Neural cell (in vitro differentiated cells): Measurements from ENCODE around the gene SCTR.

Experiments
- CTCF ChIP-seq: fragments of 450-650 bp; IDR thresholded peaks from 2 replicates; pipeline ENCODE4 v1.5.1; 2014; ENCODE audit warnings: antibody characterized with exemption, mild to moderate bottlenecking, moderate library complexity; ENCODE audit not compliant: poor library complexity, severe bottlenecking
- EP300 ChIP-seq: fragments of 450-650 bp; conservative IDR thresholded peaks from 2 replicates; pipeline ENCODE4 v1.6.1; 2014; ENCODE audit warnings: antibody characterized with exemption, mild to moderate bottlenecking, moderate library complexity; ENCODE audit not compliant: poor library complexity, severe bottlenecking
- EZH2 ChIP-seq: fragments of 200-600, 300-800 bp; shearing (Covaris generic), sonication (generic); IDR thresholded peaks from 2 replicates; pipeline ENCODE4 v1.6.1; 2014; ENCODE audit warnings: antibody characterized with exemption, low read length, borderline replicate concordance, mild to moderate bottlenecking; ENCODE audit not compliant: insufficient read depth, poor library complexity, severe bottlenecking
- MXI1 ChIP-seq: fragments of 450-650 bp; conservative IDR thresholded peaks from 2 replicates; pipeline ENCODE4 v1.6.1; 2014; ENCODE audit warnings: antibody characterized with exemption, mild to moderate bottlenecking; ENCODE audit not compliant: poor library complexity, severe bottlenecking
- POLR2AphosphoS5 ChIP-seq: IDR thresholded peaks from 2 replicates; pipeline ENCODE4 v1.6.1; 2012
- RAD21 ChIP-seq: fragments of 450-650 bp; conservative IDR thresholded peaks from 2 replicates; pipeline ENCODE4 v1.6.1; 2014; ENCODE audit warnings: antibody characterized with exemption, mild to moderate bottlenecking, moderate library complexity
- SMC3 ChIP-seq: fragments of 450-650 bp; conservative IDR thresholded peaks from 2 replicates; pipeline ENCODE4 v1.6.1; 2014; ENCODE audit warnings: antibody characterized with exemption, mild to moderate bottlenecking, moderate library complexity; ENCODE audit not compliant: poor library complexity
- TAF1 ChIP-seq: IDR thresholded peaks from 2 replicates; pipeline ENCODE4 v1.6.1; 2012; ENCODE audit warnings: low read depth
- TF ChIP-seq, protein P1 (sequence below): IDR thresholded peaks from 2 replicates; pipeline ENCODE4 v1.6.1; 2012; ENCODE audit warnings: borderline replicate concordance

DNA sequence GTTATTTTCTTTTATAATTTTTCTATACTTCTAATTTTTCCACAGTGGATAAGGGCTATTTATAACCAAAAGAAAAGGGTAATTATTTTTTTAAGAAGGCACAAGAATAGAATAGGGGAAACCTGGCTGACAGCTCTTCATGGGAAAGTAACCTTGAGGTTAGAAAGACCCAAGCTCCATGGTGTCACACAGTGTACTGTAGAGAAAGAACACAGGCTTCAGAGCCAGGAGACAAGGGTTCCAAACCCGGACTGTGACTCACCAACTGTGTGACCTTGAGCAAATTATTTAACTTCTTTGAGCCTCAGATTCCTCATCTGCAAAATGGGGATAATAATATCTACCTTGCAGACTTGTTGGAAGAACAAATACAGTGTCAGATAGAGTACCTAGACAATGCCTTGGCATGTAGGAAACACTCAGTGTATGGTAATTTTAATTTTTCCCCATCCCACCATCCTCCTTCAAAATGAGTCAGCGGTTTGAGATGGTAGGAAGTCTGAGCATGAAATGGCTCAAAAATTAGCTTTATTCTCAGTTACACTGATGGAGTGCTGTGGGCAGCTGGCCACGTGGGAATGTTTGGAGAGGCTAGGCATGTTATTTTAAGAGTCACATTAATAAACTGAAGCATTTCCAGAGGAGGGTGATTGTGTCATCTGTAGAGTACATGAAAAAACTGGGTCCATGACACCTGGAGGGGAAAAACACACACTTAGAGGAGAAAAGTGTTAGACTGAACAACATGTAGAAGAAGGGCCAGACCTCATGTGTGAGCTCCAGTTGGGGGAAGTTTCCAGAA, 55.9 kb downstream of the SCTR start:
- no peak for TF ChIP-seq RAD21
- TF ChIP-seq CTCF, result no peak
- TF ChIP-seq EZH2, result no peak
- no peak for TF ChIP-seq POLR2AphosphoS5
- no peak for TF ChIP-seq SMC3
- TF ChIP-seq, protein P1, sequence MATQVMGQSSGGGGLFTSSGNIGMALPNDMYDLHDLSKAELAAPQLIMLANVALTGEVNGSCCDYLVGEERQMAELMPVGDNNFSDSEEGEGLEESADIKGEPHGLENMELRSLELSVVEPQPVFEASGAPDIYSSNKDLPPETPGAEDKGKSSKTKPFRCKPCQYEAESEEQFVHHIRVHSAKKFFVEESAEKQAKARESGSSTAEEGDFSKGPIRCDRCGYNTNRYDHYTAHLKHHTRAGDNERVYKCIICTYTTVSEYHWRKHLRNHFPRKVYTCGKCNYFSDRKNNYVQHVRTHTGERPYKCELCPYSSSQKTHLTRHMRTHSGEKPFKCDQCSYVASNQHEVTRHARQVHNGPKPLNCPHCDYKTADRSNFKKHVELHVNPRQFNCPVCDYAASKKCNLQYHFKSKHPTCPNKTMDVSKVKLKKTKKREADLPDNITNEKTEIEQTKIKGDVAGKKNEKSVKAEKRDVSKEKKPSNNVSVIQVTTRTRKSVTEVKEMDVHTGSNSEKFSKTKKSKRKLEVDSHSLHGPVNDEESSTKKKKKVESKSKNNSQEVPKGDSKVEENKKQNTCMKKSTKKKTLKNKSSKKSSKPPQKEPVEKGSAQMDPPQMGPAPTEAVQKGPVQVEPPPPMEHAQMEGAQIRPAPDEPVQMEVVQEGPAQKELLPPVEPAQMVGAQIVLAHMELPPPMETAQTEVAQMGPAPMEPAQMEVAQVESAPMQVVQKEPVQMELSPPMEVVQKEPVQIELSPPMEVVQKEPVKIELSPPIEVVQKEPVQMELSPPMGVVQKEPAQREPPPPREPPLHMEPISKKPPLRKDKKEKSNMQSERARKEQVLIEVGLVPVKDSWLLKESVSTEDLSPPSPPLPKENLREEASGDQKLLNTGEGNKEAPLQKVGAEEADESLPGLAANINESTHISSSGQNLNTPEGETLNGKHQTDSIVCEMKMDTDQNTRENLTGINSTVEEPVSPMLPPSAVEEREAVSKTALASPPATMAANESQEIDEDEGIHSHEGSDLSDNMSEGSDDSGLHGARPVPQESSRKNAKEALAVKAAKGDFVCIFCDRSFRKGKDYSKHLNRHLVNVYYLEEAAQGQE, result no peak
- TF ChIP-seq MXI1, result no peak
- no peak for TF ChIP-seq TAF1
- TF ChIP-seq EP300, result no peak
